Measurements from ENCODE around the gene SERF1A.
"Not testable (repeated sequence)": the region's sequence is repeated elsewhere in the genome, so short reads cannot be mapped to it uniquely, and the experiment has no call there.

The SERF1A gene

DNA sequence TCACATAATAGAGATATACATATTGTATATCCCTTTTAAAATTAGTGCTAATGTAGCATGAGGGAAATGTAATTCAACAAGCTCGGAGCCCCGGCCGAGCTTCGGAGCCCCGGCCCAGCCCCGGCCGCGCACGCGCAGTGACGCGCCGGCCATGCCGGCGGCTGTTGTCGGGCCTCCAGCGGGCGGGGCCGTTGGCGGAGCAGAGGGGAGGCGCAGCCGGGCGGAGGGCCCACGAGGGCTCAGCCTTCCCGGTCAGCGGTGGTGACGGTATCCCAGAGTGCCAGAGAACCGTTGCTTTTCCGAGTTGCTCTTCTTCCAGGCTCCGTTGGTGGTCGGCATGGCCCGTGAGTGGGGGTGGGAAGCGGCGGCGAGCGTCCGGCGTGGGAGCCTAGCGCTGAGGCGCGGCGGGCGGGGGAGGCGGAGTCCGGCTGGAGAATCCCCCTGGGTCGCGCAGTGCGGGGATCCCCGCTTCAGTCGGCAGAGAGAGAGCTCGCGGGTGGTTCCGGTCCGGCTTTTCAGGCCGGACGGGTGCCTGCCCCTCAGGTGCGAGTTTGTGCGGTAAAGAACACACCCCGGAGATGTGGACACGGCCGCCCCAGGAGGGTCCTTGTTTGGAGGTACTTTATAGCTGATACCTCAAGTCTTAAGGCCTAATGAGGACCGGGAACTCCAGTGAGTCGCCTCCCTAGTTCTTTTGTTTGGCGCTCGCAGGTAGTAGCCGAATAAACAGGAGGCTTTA lies at the start of gene SERF1A:
Gene SERF1A (plus strand): TSS at position 137 of the 739 bp plus-strand sequence. CDS start 201 bp downstream, at position 338.
- DNase-seq (ENCODE audit: extremely low read depth in 1 of 2, low read depth in 1 of 2) = not testable (repeated sequence)

DNA sequence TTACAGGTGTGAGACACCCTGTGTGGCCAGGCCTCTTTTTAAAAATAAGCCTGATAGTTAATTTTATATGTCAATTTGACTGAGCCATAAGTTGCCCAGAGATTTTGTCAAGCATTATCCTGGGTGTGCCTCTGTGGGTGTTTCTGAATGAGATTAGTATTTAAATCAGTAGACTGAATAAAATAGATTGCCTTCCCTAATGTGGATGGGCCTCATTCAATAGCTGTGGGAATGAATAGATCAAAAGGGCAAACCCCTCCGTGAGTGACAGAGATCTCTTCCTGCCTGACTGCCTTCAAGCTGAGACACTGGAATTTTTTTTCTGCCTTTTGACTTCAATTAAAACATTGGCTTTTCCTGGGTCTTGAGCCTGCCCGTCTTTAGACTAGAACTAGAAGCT lies 33.7 kb upstream of the SERF1A start:
- DNase-seq (ENCODE audit: extremely low read depth in 1 of 2, low read depth in 1 of 2) = not testable (repeated sequence)

DNA sequence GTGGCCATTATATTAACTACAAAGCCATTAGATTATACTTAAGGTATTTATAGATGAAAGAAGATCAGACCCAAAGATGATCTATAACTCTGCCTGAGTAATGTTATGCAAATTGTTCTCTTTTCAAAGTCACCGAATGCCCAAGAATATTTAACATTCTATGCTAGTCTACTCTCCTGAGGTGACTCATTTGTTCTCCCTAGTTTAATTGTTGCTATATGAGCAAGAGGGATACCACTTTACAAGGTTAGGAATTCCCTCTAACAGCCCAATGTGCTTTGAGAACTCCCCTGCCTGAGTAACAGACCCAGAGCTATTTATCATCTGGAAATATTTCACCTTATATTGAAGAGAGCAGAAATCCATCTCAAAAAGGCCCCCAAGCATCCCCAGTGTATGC lies 29.8 kb upstream of the SERF1A start:
- DNase-seq (ENCODE audit: extremely low read depth in 1 of 2, low read depth in 1 of 2) = not testable (repeated sequence)

DNA sequence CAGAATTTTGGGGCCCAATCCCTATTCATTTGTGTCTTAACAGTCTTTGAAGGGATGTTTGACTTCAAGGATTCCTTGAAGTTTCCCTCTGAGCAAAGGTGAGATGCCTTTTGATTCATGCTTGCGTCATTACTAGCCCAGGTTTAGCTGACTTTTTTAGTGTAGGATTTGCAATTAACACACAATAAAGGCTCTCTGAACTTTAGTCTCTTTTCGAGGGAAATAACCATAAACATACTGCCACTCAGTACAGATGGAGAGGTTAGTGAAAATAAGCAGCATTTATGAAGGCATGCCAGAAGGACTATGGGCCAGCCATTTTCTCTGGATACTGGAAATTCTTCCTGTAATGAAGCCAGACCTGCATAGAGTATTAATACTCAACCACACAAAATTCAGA lies 4.4 kb upstream of the SERF1A start:
- DNase-seq (ENCODE audit: extremely low read depth in 1 of 2, low read depth in 1 of 2) = not testable (repeated sequence)

DNA sequence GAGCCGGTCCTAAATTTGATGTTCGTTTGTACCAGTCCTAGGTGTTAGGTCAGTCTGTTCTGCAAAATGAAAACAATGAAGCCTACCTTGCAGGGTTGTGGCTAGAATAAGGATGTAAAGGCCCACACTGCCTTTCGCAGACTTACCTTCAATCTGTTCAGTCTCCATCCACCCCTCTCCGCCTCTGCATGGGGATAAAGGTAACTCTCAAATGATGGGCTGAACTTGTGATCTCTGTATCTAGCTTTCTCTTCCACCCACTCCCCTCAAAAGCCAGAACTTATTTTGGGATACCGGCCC lies 753 bp downstream of the SERF1A start:
- DNase-seq (ENCODE audit: extremely low read depth in 1 of 2, low read depth in 1 of 2) = not testable (repeated sequence)

DNA sequence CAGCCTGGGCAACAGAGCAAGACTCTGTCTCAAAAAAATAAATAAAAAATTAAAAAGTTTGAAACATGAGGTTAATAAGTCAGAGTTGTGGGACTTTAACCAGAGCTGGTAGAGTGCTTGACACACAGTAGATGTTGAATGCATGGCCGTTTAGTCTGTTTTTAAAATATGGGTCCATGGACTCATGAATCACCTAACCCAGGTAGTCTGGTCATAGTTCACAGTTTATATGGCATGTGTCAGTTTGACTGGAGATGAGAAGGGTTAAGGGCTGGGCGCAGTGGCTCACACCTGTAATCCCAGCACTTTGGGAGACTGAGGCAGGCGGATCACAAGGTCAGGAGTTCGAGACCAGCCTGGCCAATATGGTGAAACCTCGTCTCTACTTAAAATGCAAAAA lies 6.2 kb downstream of the SERF1A start:
- DNase-seq (ENCODE audit: extremely low read depth in 1 of 2, low read depth in 1 of 2) = not testable (repeated sequence)

DNA sequence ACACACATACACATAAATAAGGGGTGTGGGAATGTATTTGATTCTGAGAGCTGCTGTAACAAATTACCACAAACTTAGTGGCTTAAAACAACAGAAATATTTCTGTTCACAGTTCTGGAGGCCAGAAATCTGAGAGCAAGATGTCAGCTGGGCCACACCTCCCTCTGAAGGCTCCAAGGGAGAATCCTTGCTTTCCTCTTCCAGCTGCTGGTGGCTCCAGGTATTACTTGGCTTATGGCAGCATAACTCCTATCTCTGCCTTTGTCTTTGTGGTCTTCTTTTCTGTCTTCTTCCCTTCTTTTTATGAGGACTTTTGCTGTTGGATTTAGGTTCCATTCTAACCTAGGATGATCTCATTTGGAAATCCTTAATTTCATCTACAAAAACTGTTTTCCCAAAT lies 16.4 kb downstream of the SERF1A start:
- not testable (repeated sequence) for DNase-seq (ENCODE audit: extremely low read depth in 1 of 2, low read depth in 1 of 2)

DNA sequence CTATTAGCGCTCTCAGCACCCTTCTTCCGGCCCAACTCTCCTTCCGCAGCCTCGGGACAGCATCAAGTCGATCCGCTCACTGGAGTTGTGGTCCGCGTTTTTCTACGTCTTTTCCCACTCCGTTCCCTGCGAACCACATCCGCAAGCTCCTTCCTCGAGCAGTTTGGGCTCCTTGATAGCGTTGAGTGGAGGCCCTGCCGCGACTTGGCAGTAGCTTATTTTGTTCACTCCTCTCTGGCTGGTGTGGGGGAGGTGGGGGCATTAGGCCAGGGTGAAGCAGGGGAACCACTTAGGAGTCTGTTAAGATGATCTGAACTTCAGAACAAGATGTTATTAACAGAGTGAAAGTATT lies 24.7 kb downstream of the SERF1A start:
- not testable (repeated sequence) for DNase-seq (ENCODE audit: extremely low read depth in 1 of 2, low read depth in 1 of 2)

DNA sequence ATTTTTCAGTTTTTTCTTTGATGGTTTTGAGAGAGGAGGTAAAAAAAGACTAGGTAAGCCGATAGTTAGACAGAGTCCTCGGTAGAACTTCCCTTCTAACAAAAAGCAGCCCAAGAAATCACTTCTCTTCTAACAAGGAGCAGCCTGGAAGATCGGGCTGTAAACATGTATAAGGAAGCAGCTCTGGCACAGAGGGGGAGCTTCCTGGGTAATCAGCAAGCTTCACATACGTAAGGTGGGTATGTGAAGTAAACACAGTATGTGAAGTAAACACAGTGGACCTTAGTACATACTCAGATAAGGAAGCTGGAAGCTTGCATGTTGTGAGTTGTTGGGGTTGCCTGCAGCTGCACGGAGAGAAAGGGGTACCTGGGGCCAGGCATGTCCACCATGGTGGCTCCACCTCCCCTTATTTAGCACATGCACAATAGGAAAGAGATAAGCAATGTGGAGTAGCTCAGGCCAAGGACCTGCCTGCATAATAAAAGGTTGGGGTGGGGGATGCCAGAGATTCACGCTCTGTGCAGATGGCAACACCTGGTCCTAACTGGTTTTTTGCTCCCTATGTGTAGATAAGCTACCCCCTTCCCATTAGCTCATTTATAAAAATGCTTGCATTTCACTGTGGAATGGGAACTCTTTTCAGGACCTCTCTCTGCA lies 31.4 kb downstream of the SERF1A start:
- DNase-seq (ENCODE audit: extremely low read depth in 1 of 2, low read depth in 1 of 2) = not testable (repeated sequence)

DNA sequence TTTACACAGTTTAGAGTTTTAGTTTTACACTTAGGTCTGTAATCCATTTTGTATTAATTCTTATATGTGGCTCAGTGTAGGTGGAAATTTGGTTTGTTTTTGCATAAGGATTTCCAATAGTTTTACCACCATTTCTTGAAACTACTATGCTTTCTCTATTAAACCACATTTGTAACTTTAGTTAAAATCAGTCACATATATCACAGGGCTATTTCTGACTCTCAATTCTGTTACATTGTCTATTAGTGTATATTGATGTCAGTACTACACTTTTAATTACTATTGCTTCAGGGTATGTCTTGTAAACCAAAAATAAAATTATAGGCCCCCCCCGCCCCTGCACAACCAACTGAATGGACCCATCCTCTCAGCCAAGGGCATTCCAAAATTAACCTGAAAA lies 32.1 kb downstream of the SERF1A start:
- DNase-seq (ENCODE audit: extremely low read depth in 1 of 2, low read depth in 1 of 2) = not testable (repeated sequence)

DNA sequence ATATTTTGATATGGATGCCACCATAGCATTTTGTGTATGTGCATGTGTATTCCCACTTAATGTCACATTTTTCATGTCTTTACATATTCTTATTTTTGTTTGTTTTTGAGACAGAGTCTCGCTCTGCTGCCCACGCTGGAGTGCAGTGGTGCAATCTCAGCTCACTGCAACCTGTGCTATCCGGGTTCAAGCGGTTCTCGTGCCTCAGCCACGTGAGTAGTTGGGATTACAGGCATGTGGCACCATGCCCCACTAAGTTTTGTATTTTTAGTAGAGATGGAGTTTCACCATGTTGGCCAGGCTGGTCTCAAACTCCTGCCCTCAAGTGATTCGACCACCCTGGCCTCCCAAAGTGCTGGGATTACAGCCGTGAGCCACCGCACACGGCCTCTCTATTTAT lies 52.6 kb downstream of the SERF1A start:
- DNase-seq (ENCODE audit: extremely low read depth in 1 of 2, low read depth in 1 of 2) = not testable (repeated sequence)
